CD4-positive, CD25-positive, alpha-beta regulatory T cell (primary cell): ENCODE data around the gene LYPLA2. TPM values are rescaled to one million over a fixed set of nuclear protein-coding genes. Genes with fewer than 3 reads are reported as not detected.
"Not testable (repeated sequence)": the region's sequence is repeated elsewhere in the genome, so short reads cannot be mapped to it uniquely, and the experiment has no call there.

Experiments
- ATAC-seq, 2 donors: fragments of 150-1000 bp; cut with Tn5 transposase; one replicate each; pipeline ENCODE4 v1.10.0; 2021; ENCODE audit warnings: low read depth in 2 of 2, moderate number of reproducible peaks in 2 of 2, moderate library complexity in 1 of 2
- DNase-seq, 3 donors: peaks; one replicate each; pipeline versions ENCODE4 v3.0.0 to v3.0.0-alpha.2; 2012 to 2022; ENCODE audit warnings: mixed read lengths in 1 of 3
- H3K27ac ChIP-seq: one replicate; pipeline ENCODE4 v1.7.0; 2013; ENCODE audit warnings: mild to moderate bottlenecking, low read length; ENCODE audit not compliant: insufficient read depth, poor library complexity, severe bottlenecking
- H3K27me3 ChIP-seq: one replicate; pipeline ENCODE4 v1.7.0; 2013; ENCODE audit warnings: low read length; ENCODE audit not compliant: control insufficient read depth, insufficient read depth
- H3K36me3 ChIP-seq: one replicate; pipeline ENCODE4 v1.7.0; 2013; ENCODE audit warnings: mild to moderate bottlenecking, low read length, moderate library complexity; ENCODE audit not compliant: control insufficient read depth, insufficient read depth
- H3K4me1 ChIP-seq: 2 replicates; pipeline ENCODE4 v1.7.0; 2013; ENCODE audit warnings: mild to moderate bottlenecking, low read length; ENCODE audit not compliant: insufficient read depth, control insufficient read depth, poor library complexity, severe bottlenecking
- H3K4me3 ChIP-seq: one replicate; pipeline ENCODE4 v1.7.0; 2013; ENCODE audit warnings: low read depth, mild to moderate bottlenecking, low read length, moderate library complexity
- H3K9me3 ChIP-seq, 2 experiments: 1 replicate in 1 of 2; 2 replicates in 1 of 2; pipeline ENCODE4 v1.7.0; 2013; ENCODE audit warnings: low read length in 2 of 2, mild to moderate bottlenecking in 1 of 2, moderate library complexity in 1 of 2; ENCODE audit not compliant: control insufficient read depth in 2 of 2
- H3K27ac Mint-ChIP-seq, 3 donors: one replicate each; pipeline ENCODE4 v1.8.0; 2020 to 2022; ENCODE audit warnings: mild to moderate bottlenecking in 3 of 3, mixed read lengths in 3 of 3, moderate library complexity in 2 of 3
- H3K27me3 Mint-ChIP-seq: one replicate; pipeline ENCODE4 v1.8.0; 2022; ENCODE audit warnings: mild to moderate bottlenecking, mixed read lengths
- H3K36me3 Mint-ChIP-seq: one replicate; pipeline ENCODE4 v1.8.0; 2020; ENCODE audit warnings: mixed read lengths
- H3K4me1 Mint-ChIP-seq, 4 donors: one replicate each; pipeline ENCODE4 v1.8.0; 2020 to 2022; ENCODE audit warnings: mixed read lengths in 4 of 4, mild to moderate bottlenecking in 1 of 4
- H3K4me3 Mint-ChIP-seq, 4 donors: one replicate each; pipeline ENCODE4 v1.8.0; 2020 to 2022; ENCODE audit warnings: mild to moderate bottlenecking in 4 of 4, mixed read lengths in 4 of 4, moderate library complexity in 3 of 4
- H3K9me3 Mint-ChIP-seq, 7 donors: one replicate each; pipeline ENCODE4 v1.8.0; 2020 to 2022; ENCODE audit warnings: mixed read lengths in 7 of 7, mild to moderate bottlenecking in 3 of 7, moderate library complexity in 2 of 7
- polyA plus RNA-seq, 4 donors: library from polyadenylated mRNA; unstranded; fragments of 300-500 nt; fragmentation: Illumina TruSeq; gene quantifications; one replicate each; pipeline ENCODE4 v1.2.3, GENCODE V29; 2021
- total RNA-seq: library from RNA; stranded (reverse); gene quantifications from one replicate; pipeline ENCODE4 v1.2.3, GENCODE V29; 2022

LYPLA2 gene
- total and polyA plus RNA-seq, 5 donors from 2014 or later: 50.4 to 111 (median 95.0) TPM

- no peaks in the 10 kb centered on the region for H3K36me3 ChIP-seq
- Mint-ChIP-seq H3K9me3 (no peaks in the 10 kb centered on the region), H3K27me3 (peaks cover 5% of the 10 kb centered on the region), H3K4me3 (peak overlapping the region in 1 of 4 donors; percentile 16), H3K27ac (no peak overlapping the region), H3K4me1 (peaks cover 9 to 30% (median 22%) of the 10 kb centered on the region in 4 donors), H3K36me3 (no peaks in the 10 kb centered on the region)
- no peak overlapping the region for H3K4me3 ChIP-seq
- H3K9me3 ChIP-seq: no peaks in the 10 kb centered on the region
- ATAC-seq (no peak), DNase-seq (no peak)
- H3K27me3 ChIP-seq: no peaks in the 10 kb centered on the region
- peaks cover 8% of the 10 kb centered on the region for H3K4me1 ChIP-seq
- no peak overlapping the region for H3K27ac ChIP-seq
Measured at GRCh38 chr1:23827717-23828116, 36.8 kb downstream of the LYPLA2 start.

GRCh38 chr1:23834156-23834555, 43.2 kb downstream of the LYPLA2 start:
- H3K27me3 Mint-ChIP-seq, H3K27ac Mint-ChIP-seq, H3K36me3 ChIP-seq, H3K9me3 ChIP-seq, H3K27ac ChIP-seq, H3K36me3 Mint-ChIP-seq, H3K27me3 ChIP-seq, H3K9me3 Mint-ChIP-seq, DNase-seq, ATAC-seq, H3K4me3 ChIP-seq, H3K4me3 Mint-ChIP-seq: not testable (repeated sequence)
- peaks cover 11% of the 10 kb centered on the region for H3K4me1 ChIP-seq
- H3K4me1 Mint-ChIP-seq: peaks cover 4 to 12% (median 6%) of the 10 kb centered on the region in 4 donors

GRCh38 chr1:23836037-23836436, 45.1 kb downstream of the LYPLA2 start:
- peaks cover 4 to 12% (median 6%) of the 10 kb centered on the region in 4 donors for H3K4me1 Mint-ChIP-seq
- Histone ChIP-seq H3K4me1 (peaks cover 11% of the 10 kb centered on the region), H3K4me3 (no peak overlapping the region), H3K9me3 (no peaks in the 10 kb centered on the region), H3K27me3 (no peaks in the 10 kb centered on the region), H3K27ac (no peak overlapping the region), H3K36me3 (no peaks in the 10 kb centered on the region)
- H3K9me3 Mint-ChIP-seq: no peaks in the 10 kb centered on the region
- DNase-seq (no peak), ATAC-seq (no peak)
- H3K27ac Mint-ChIP-seq: no peak overlapping the region
- H3K27me3 Mint-ChIP-seq: peaks cover 10% of the 10 kb centered on the region
- no peak overlapping the region for H3K4me3 Mint-ChIP-seq
- no peaks in the 10 kb centered on the region for H3K36me3 Mint-ChIP-seq

GRCh38 chr1:23837908-23838307, 47.0 kb downstream of the LYPLA2 start:
- H3K4me3 ChIP-seq: peak overlapping the region; percentile 52
- H3K27ac Mint-ChIP-seq: no peak overlapping the region

GRCh38 chr1:23838401-23838866, 47.5 kb downstream of the LYPLA2 start:
- ATAC-seq (peak; percentile 99), DNase-seq (peak; percentile 69 to 80 (median 80))
- H3K4me1 Mint-ChIP-seq: peaks cover 4 to 12% (median 6%) of the 10 kb centered on the region in 4 donors
- no peaks in the 10 kb centered on the region for H3K9me3 Mint-ChIP-seq
- H3K9me3 ChIP-seq: no peaks in the 10 kb centered on the region
- H3K27ac ChIP-seq: no peak overlapping the region
- peaks cover 11% of the 10 kb centered on the region for H3K4me1 ChIP-seq
- H3K27me3 ChIP-seq: peaks cover 2% of the 10 kb centered on the region
- H3K36me3 ChIP-seq: no peaks in the 10 kb centered on the region
- H3K36me3 Mint-ChIP-seq: no peaks in the 10 kb centered on the region
- peak overlapping the region; percentile 11 to 89 (median 64) for H3K4me3 Mint-ChIP-seq
- peak overlapping the region in 1 of 3 donors; percentile 46 for H3K27ac Mint-ChIP-seq
- peak overlapping the region; percentile 52 for H3K4me3 ChIP-seq
- H3K27me3 Mint-ChIP-seq: peaks cover 18% of the 10 kb centered on the region

More at GRCh38 chr1:23837908-23838307, 47.0 kb downstream of the LYPLA2 start:
- DNase-seq (peak in 1 of 3 donors; percentile 29), ATAC-seq (no peak)
- Histone ChIP-seq H3K9me3 (no peaks in the 10 kb centered on the region), H3K36me3 (no peaks in the 10 kb centered on the region), H3K4me1 (peaks cover 11% of the 10 kb centered on the region), H3K27ac (no peak overlapping the region), H3K27me3 (peaks cover 2% of the 10 kb centered on the region)
- peaks cover 18% of the 10 kb centered on the region for H3K27me3 Mint-ChIP-seq
- peaks cover 4 to 12% (median 6%) of the 10 kb centered on the region in 4 donors for H3K4me1 Mint-ChIP-seq
- no peaks in the 10 kb centered on the region for H3K9me3 Mint-ChIP-seq
- H3K36me3 Mint-ChIP-seq: no peaks in the 10 kb centered on the region
- H3K4me3 Mint-ChIP-seq: peak overlapping the region in 3 of 4 donors; percentile 11 to 89 (median 78)

- no peak overlapping the region for H3K27ac Mint-ChIP-seq
- H3K27ac ChIP-seq: no peak overlapping the region
- ATAC-seq (no peak), DNase-seq (no peak)
- peaks cover 2% of the 10 kb centered on the region for H3K27me3 ChIP-seq
- H3K9me3 ChIP-seq: no peaks in the 10 kb centered on the region
- no peak overlapping the region for H3K4me3 Mint-ChIP-seq
- H3K36me3 Mint-ChIP-seq: peaks cover 31% of the 10 kb centered on the region
- H3K4me1 ChIP-seq: peaks cover 3% of the 10 kb centered on the region
- peaks cover 0 to under 1% (median under 1%) of the 10 kb centered on the region in 4 donors for H3K4me1 Mint-ChIP-seq
- peaks cover 0 to 7% (median 1%) of the 10 kb centered on the region in 7 donors for H3K9me3 Mint-ChIP-seq
- H3K27me3 Mint-ChIP-seq: peaks cover 8% of the 10 kb centered on the region
- peaks cover 21% of the 10 kb centered on the region for H3K36me3 ChIP-seq
- no peak overlapping the region for H3K4me3 ChIP-seq
Measured at GRCh38 chr1:23843644-23844043, 52.7 kb downstream of the LYPLA2 start.

Other genes starting within 250 kb of the LYPLA2 start
- gene ID3, start 231.6 kb upstream of the LYPLA2 start, total RNA-seq: 51.1 TPM
- 10 to 100 TPM; 35.9 to 56.9 (median 48.0) TPM for gene ID3, start 231.6 kb upstream of the LYPLA2 start, polyA plus RNA-seq
- gene RPL11, start 99.3 kb upstream of the LYPLA2 start, total RNA-seq: 1,395 TPM
- 1,000 to 10,000 TPM; 1,256 to 1,673 (median 1,465) TPM for gene RPL11, start 99.3 kb upstream of the LYPLA2 start, polyA plus RNA-seq
- gene ELOA, start 47.7 kb upstream of the LYPLA2 start, total RNA-seq: 42.0 TPM
- 10 to 100 TPM; 22.6 to 34.3 (median 29.0) TPM for gene ELOA, start 47.7 kb upstream of the LYPLA2 start, polyA plus RNA-seq
- 85.8 TPM for gene PITHD1, start 12.7 kb upstream of the LYPLA2 start, total RNA-seq
- gene PITHD1, start 12.7 kb upstream of the LYPLA2 start, polyA plus RNA-seq: 10 to 100 TPM; 72.6 to 98.9 (median 78.1) TPM
- gene GALE, start 9.6 kb downstream of the LYPLA2 start, total RNA-seq: 7.0 TPM
- gene GALE, start 9.6 kb downstream of the LYPLA2 start, polyA plus RNA-seq: 10 to 100 TPM in 1 of 4 donors, 1 to 10 TPM in 3; 8.0 to 10.3 (median 9.8) TPM
- 15.7 TPM for gene HMGCL, start 34.3 kb downstream of the LYPLA2 start, total RNA-seq
- gene HMGCL, start 34.3 kb downstream of the LYPLA2 start, polyA plus RNA-seq: 10 to 100 TPM; 36.3 to 40.5 (median 37.4) TPM
- gene FUCA1, start 77.1 kb downstream of the LYPLA2 start, total RNA-seq: 5.3 TPM
- gene FUCA1, start 77.1 kb downstream of the LYPLA2 start, polyA plus RNA-seq: 10 to 100 TPM; 10.3 to 22.6 (median 17.0) TPM
- 0.15 TPM for gene CNR2, start 122.2 kb downstream of the LYPLA2 start, total RNA-seq
- gene CNR2, start 122.2 kb downstream of the LYPLA2 start, polyA plus RNA-seq: under 1 TPM in 2 of 4 donors, not detected in 2; 0.03 to 0.05 TPM
- gene PNRC2, start 168.7 kb downstream of the LYPLA2 start, total RNA-seq: 126 TPM
- 100 to 1,000 TPM; 123 to 149 (median 141) TPM for gene PNRC2, start 168.7 kb downstream of the LYPLA2 start, polyA plus RNA-seq
- gene SRSF10, start 189.2 kb downstream of the LYPLA2 start, total RNA-seq: 220 TPM
- gene SRSF10, start 189.2 kb downstream of the LYPLA2 start, polyA plus RNA-seq: 100 to 1,000 TPM; 127 to 151 (median 144) TPM